HG03354 (cell line): ENCODE measurements around the gene NRXN2.
"Not testable (repeated sequence)": the region's sequence is repeated elsewhere in the genome, so short reads cannot be mapped to it uniquely, and the experiment has no call there.

Source experiments
- ATAC-seq: cut with Tn5 transposase; IDR thresholded peaks from one replicate; pipeline ENCODE4 v1.9.1; 2021; ENCODE audit warnings: mild to moderate bottlenecking; ENCODE audit not compliant: unreplicated experiment, poor library complexity, severe bottlenecking

The NRXN2 gene

GRCh38 chr11:64711956-64712362 lies 11.0 kb downstream of the NRXN2 start:
- no peak for ATAC-seq

- ATAC-seq: no peak
These were observed 11.7 kb downstream of the NRXN2 start for GRCh38 chr11:64711138-64711955.

GRCh38 chr11:64710418-64711137 lies 12.4 kb downstream of the NRXN2 start:
- ATAC-seq: no peak

GRCh38 chr11:64705501-64705900 lies 17.5 kb downstream of the NRXN2 start:
- no peak for ATAC-seq

- ATAC-seq: no peak
These were observed 19.9 kb downstream of the NRXN2 start for GRCh38 chr11:64703048-64703447.

GRCh38 chr11:64701956-64702355 lies 21.0 kb downstream of the NRXN2 start:
- ATAC-seq: not testable (repeated sequence)

- no peak for ATAC-seq
These were observed 24.6 kb downstream of the NRXN2 start for GRCh38 chr11:64698427-64698826.

- ATAC-seq: no peak
These were observed 25.2 kb downstream of the NRXN2 start for GRCh38 chr11:64697663-64698375.

GRCh38 chr11:64696045-64696444 lies 27.0 kb downstream of the NRXN2 start:
- ATAC-seq: no peak

- no peak for ATAC-seq
These were observed 27.4 kb downstream of the NRXN2 start for GRCh38 chr11:64695548-64695947.

- no peak for ATAC-seq
These were observed 28.1 kb downstream of the NRXN2 start for GRCh38 chr11:64694821-64695365.

GRCh38 chr11:64694026-64694755 lies 28.8 kb downstream of the NRXN2 start:
- ATAC-seq: no peak

GRCh38 chr11:64692764-64693331 lies 30.1 kb downstream of the NRXN2 start:
- no peak for ATAC-seq

- ATAC-seq: no peak
These were observed 31.5 kb downstream of the NRXN2 start for GRCh38 chr11:64691543-64691942.

- ATAC-seq: no peak
These were observed 32.8 kb downstream of the NRXN2 start for GRCh38 chr11:64690235-64690634.

GRCh38 chr11:64688534-64688982 lies 34.4 kb downstream of the NRXN2 start:
- peak; percentile 93 for ATAC-seq

- ATAC-seq: no peak
These were observed 35.1 kb downstream of the NRXN2 start for GRCh38 chr11:64687643-64688533.

GRCh38 chr11:64687204-64687603 lies 35.8 kb downstream of the NRXN2 start:
- ATAC-seq: no peak
